Measurements from ENCODE around the gene DAB1.

GRCh38 chr1:57255945-57256344 lies 167.9 kb downstream of the DAB1 start:
- TF ChIP-seq, protein P1, sequence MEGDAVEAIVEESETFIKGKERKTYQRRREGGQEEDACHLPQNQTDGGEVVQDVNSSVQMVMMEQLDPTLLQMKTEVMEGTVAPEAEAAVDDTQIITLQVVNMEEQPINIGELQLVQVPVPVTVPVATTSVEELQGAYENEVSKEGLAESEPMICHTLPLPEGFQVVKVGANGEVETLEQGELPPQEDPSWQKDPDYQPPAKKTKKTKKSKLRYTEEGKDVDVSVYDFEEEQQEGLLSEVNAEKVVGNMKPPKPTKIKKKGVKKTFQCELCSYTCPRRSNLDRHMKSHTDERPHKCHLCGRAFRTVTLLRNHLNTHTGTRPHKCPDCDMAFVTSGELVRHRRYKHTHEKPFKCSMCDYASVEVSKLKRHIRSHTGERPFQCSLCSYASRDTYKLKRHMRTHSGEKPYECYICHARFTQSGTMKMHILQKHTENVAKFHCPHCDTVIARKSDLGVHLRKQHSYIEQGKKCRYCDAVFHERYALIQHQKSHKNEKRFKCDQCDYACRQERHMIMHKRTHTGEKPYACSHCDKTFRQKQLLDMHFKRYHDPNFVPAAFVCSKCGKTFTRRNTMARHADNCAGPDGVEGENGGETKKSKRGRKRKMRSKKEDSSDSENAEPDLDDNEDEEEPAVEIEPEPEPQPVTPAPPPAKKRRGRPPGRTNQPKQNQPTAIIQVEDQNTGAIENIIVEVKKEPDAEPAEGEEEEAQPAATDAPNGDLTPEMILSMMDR (IDR thresholded peaks at IDR 0.05; ENCODE audit: low read length) = no peak
- no peak for TF ChIP-seq EZH2 (IDR thresholded peaks at IDR 0.05; ENCODE audit: borderline replicate concordance, low read length)

Data from OCI-LY1 (cell line).